Omental fat pad (tissue), 4 donors: ENCODE measurements around the gene PRKAG2. TPM values are rescaled to one million over a fixed set of nuclear protein-coding genes. Genes with fewer than 3 reads are reported as not detected.
"Not testable (repeated sequence)": the region's sequence is repeated elsewhere in the genome, so short reads cannot be mapped to it uniquely, and the experiment has no call there.

Experiments used
- ATAC-seq: fragments of 150-250 bp; one replicate; pipeline ENCODE4 v1.9.1; 2016; ENCODE audit warnings: mild to moderate bottlenecking, moderate library complexity; ENCODE audit not compliant: low FRiP score
- DNase-seq: peaks from one replicate; pipeline ENCODE4 v3.0.0-alpha.2; 2019; ENCODE audit warnings: low spot score
- total RNA-seq, 4 donors: library from RNA; depleted of rRNA; stranded (reverse); fragments of >200 nt; gene quantifications; one replicate each; pipeline ENCODE4 v1.1.0, GENCODE V29; 2016
- TF ChIP-seq, protein P1 (sequence below), 3 donors: fragments of 450-650 bp; IDR thresholded peaks; one replicate each; pipeline ENCODE4 v1.5.1; 2016 to 2017; ENCODE audit warnings: antibody characterized with exemption in 3 of 3, mild to moderate bottlenecking in 3 of 3, moderate library complexity in 2 of 3

PRKAG2 gene
- total RNA-seq, 4 donors from 2014 or later = 31.6 to 49.5 (median 36.9) TPM

DNA sequence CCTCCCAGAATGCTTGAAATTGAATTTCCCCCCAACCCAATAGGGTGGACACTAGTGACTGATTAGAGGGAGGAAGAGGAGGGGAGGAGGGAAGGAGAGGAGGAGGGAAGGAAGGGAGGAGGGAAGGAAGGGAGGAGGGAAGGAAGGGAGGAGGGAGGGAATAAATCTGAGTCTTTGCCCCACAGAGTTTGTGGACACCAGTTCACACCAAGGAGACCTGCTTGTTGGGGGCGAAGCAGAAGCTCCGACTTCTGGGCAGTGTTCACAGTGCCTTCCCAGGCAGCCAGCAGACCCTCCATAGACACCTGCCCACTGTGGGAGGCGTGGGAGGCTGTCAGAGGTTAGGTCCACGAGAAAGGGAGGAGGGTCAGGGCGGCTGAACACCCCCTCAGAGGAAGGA, 44.8 kb downstream of the PRKAG2 start:
- ATAC-seq (no peak), DNase-seq (no peak)
- TF ChIP-seq, protein P1, sequence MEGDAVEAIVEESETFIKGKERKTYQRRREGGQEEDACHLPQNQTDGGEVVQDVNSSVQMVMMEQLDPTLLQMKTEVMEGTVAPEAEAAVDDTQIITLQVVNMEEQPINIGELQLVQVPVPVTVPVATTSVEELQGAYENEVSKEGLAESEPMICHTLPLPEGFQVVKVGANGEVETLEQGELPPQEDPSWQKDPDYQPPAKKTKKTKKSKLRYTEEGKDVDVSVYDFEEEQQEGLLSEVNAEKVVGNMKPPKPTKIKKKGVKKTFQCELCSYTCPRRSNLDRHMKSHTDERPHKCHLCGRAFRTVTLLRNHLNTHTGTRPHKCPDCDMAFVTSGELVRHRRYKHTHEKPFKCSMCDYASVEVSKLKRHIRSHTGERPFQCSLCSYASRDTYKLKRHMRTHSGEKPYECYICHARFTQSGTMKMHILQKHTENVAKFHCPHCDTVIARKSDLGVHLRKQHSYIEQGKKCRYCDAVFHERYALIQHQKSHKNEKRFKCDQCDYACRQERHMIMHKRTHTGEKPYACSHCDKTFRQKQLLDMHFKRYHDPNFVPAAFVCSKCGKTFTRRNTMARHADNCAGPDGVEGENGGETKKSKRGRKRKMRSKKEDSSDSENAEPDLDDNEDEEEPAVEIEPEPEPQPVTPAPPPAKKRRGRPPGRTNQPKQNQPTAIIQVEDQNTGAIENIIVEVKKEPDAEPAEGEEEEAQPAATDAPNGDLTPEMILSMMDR (IDR thresholded peaks at IDR 0.05) = no peak

DNA sequence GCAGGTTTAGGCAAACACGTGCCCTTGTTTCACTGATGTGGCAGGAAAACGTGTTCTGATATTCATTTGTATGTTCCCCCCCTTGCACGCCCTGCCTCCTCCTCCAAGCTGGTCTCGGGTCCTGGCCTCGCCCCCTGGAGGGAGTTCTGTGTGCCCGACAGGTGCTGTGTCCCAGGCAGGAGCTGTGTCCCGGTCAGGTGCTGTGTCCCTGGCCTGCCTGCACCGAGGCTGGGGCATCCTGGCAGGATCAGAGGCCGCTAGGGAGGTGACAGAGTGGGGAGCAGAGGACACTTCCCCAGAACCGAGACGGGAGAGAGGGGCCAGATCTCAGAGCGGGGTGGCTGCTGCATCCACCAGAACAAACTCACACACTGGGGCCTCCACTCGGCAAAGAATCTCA, 45.3 kb downstream of the PRKAG2 start:
- TF ChIP-seq, protein P1 (IDR thresholded peaks at IDR 0.05) = no peak
- DNase-seq (no peak), ATAC-seq (no peak)

DNA sequence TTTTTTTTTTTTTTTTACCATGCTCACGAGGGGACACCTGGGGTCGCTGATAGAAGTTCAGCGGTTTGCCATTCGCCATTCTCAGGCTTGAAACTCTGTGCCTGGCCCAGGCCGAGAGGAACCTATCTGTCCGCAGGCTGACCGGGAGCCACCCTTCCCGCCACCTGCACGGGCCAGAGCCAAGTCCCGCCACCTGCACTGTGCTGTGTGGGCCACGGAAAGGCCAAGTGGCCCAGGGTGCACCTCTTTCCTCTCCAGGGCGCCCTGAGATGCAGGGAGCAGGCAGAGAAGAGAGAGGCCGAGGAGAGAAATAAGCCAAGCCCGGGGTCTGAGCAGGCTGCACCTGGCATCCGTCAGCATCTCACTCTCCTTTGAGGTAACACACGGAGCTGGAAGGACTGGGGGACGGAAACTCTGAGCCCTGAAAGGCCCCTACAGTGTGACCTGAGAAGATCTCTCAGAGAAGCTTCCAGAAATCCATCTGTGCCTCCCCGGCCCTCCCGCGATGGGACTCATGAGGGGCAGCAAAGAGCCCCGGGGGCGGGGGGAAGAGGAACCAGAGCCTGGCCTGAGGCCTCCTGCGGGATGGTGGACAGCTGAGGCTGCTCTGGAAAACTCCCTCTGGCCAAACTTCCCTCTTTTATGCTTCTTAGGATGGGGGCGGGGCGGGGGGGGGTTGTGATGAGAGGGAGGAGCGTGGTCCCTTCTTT, 46.6 kb downstream of the PRKAG2 start:
- TF ChIP-seq, protein P1 (IDR thresholded peaks at IDR 0.05) = no peak
- ATAC-seq (no peak), DNase-seq (no peak)

DNA sequence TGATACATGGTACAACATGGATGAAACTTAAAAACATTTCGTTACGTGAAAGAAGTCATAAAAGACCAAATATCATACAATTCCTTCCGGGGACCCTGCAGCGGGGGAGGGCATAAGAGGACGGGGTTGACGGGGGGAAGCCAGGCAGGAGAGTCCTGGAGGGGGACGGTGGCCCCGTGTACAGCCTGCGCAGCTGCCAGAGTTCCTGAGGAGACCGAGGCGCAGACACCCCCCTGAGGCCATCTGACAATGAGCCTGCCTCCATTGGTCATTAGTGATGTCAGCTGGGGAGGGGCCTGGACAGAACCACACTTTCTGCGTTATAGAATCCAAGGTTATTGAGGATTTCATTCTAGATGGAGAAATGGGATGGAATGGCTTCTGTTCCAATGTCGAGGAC, 47.2 kb downstream of the PRKAG2 start:
- DNase-seq (no peak), ATAC-seq (no peak)
- TF ChIP-seq, protein P1 (IDR thresholded peaks at IDR 0.05) = no peak

DNA sequence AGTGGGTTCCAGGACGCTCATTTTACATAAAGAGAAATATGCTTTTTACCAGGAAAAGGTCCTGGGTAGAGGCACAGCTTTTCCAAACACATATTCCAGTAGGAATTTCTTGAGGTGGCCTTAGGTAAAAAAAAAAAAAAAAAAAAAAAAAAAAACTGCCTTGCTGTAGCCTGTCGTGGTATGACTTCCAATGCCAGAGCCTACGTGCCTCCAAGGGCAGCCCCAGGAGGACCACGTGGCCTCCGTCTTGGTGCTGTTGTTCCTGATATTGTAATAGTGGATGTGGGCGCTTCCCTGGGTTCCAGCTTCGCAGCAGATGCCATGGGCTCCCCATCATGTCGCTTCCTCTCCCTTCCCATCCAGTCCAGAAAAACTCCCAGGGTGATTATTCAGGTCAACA, 49.3 kb downstream of the PRKAG2 start:
- DNase-seq = no peak
- ATAC-seq = no peak
- TF ChIP-seq, protein P1 (IDR thresholded peaks at IDR 0.05) = no peak

DNA sequence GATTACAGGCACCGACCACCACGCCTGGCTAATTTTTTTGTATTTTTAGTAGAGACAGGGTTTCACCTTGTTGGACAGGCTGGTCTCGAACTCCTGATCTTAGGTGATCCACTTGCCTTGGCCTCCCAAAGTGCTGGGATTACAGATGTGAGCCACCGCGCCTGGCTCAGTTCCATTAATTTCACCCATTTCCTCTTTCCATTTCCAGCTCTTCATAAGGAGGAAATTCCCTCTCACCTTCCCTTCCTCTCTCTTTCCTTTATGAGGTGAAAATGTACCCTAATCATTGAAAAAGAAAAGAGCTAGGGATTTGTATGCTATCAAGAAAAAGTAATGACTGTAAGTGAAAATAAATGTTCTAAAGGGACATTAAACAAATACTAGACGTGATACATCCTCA, 50.6 kb downstream of the PRKAG2 start:
- ATAC-seq, DNase-seq: not testable (repeated sequence)

DNA sequence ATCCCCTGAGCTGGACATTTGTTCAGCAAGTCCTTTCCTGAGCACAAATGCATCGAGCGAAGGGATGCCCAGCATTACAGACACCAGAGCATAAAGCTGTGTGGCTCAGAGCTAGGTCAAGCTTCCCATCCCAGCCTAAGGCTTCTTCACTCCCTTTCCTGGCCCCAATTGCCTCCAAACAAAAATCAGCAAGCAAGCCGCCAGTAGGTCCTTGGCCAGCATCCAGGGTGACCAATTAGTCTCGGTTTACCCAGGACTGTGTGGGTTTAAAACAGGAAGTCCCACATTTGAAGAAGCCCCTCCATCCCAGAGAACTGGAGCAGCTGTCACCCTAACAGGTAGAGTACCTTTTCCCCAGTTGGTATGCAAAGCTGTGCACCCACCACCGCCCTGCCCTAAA, 51.2 kb downstream of the PRKAG2 start:
- ATAC-seq (no peak), DNase-seq (no peak)
- TF ChIP-seq, protein P1 (IDR thresholded peaks at IDR 0.05) = no peak
